Measurements from ENCODE around the gene MAN1C1. TPM values are rescaled to one million over a fixed set of nuclear protein-coding genes. Genes with fewer than 3 reads are reported as not detected.

Gene MAN1C1
- total and polyA plus RNA-seq, 10 of the 15 experiments (the other 5 are each of a cell fraction or from before 2014, with no cell fraction given): 0.12 to 0.56 (median 0.22) TPM; not detected in 3

DNA sequence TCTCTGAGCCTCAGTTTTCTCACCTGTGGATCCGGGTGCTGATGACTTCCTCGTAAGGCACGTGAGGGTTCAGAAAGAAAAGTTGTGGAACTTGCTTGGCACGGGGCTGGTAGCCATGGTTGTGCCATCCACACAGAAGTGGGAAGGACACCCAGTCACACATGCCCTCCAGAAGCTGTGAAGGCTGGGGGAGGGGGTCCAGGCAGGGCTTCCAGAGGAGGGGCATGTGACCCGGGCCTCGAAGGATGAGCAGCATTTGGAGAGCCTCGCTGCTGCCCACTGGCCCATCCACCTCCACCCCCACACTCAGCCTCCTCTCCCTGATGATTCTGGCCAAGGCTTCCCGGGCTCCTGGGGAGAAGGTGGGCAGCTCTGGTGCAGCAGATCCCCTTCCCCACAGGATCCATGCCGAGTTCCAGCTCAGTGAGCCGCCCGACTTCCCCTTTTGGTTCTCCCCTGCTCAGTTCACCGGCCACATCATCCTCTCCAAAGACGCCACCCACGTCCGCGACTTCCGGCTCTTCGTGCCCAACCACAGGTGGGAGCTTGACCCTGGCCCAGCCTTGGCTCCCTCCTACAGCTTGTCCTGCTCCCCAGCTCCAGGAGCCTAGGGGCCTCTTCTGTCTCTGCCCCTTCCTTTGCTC, 192.8 kb downstream of the MAN1C1 start (continued):
- TF ChIP-seq, protein P1, sequence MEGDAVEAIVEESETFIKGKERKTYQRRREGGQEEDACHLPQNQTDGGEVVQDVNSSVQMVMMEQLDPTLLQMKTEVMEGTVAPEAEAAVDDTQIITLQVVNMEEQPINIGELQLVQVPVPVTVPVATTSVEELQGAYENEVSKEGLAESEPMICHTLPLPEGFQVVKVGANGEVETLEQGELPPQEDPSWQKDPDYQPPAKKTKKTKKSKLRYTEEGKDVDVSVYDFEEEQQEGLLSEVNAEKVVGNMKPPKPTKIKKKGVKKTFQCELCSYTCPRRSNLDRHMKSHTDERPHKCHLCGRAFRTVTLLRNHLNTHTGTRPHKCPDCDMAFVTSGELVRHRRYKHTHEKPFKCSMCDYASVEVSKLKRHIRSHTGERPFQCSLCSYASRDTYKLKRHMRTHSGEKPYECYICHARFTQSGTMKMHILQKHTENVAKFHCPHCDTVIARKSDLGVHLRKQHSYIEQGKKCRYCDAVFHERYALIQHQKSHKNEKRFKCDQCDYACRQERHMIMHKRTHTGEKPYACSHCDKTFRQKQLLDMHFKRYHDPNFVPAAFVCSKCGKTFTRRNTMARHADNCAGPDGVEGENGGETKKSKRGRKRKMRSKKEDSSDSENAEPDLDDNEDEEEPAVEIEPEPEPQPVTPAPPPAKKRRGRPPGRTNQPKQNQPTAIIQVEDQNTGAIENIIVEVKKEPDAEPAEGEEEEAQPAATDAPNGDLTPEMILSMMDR (IDR thresholded peaks at IDR 0.05 in 2 of 3, conservative IDR thresholded peaks at IDR 0.05 in 1 of 3; ENCODE audit: control insufficient read depth in 2 of 3, extremely low read depth in 1 of 3, insufficient read depth in 1 of 3, low read depth in 3 of 3, low read length in 3 of 3): no peak
- no peak for TF ChIP-seq JUNB (IDR thresholded peaks at IDR 0.05)
- TF ChIP-seq RUNX3 (IDR thresholded peaks at IDR 0.05; ENCODE audit: low read length): peak; percentile 62
- TF ChIP-seq IRF4 (IDR thresholded peaks at IDR 0.05; ENCODE audit: low read depth, low read length): no peak
- peak in 1 of 2 experiments; percentile 27; a peak in 1 of 4 replicates for TF ChIP-seq BHLHE40 (IDR thresholded peaks at IDR 0.05; ENCODE audit: borderline replicate concordance in 1 of 2, low read depth in 2 of 2, low read length in 1 of 2)
- no peak for TF ChIP-seq YBX1 (IDR thresholded peaks at IDR 0.05)
- TF ChIP-seq WRNIP1 (IDR thresholded peaks at IDR 0.05; ENCODE audit: borderline replicate concordance, low read depth, low read length): no peak
- no peak for TF ChIP-seq TBL1XR1 (IDR thresholded peaks at IDR 0.05; ENCODE audit: low read depth, low read length)
- TF ChIP-seq, protein P2, sequence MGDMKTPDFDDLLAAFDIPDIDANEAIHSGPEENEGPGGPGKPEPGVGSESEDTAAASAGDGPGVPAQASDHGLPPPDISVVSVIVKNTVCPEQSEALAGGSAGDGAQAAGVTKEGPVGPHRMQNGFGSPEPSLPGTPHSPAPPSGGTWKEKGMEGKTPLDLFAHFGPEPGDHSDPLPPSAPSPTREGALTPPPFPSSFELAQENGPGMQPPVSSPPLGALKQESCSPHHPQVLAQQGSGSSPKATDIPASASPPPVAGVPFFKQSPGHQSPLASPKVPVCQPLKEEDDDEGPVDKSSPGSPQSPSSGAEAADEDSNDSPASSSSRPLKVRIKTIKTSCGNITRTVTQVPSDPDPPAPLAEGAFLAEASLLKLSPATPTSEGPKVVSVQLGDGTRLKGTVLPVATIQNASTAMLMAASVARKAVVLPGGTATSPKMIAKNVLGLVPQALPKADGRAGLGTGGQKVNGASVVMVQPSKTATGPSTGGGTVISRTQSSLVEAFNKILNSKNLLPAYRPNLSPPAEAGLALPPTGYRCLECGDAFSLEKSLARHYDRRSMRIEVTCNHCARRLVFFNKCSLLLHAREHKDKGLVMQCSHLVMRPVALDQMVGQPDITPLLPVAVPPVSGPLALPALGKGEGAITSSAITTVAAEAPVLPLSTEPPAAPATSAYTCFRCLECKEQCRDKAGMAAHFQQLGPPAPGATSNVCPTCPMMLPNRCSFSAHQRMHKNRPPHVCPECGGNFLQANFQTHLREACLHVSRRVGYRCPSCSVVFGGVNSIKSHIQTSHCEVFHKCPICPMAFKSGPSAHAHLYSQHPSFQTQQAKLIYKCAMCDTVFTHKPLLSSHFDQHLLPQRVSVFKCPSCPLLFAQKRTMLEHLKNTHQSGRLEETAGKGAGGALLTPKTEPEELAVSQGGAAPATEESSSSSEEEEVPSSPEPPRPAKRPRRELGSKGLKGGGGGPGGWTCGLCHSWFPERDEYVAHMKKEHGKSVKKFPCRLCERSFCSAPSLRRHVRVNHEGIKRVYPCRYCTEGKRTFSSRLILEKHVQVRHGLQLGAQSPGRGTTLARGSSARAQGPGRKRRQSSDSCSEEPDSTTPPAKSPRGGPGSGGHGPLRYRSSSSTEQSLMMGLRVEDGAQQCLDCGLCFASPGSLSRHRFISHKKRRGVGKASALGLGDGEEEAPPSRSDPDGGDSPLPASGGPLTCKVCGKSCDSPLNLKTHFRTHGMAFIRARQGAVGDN (IDR thresholded peaks at IDR 0.05): no peak
- TF ChIP-seq ZNF622 (IDR thresholded peaks at IDR 0.05): no peak
- TF ChIP-seq HDAC6 (IDR thresholded peaks at IDR 0.05; ENCODE audit: unreplicated experiment): no peak
- TF ChIP-seq, protein P3, sequence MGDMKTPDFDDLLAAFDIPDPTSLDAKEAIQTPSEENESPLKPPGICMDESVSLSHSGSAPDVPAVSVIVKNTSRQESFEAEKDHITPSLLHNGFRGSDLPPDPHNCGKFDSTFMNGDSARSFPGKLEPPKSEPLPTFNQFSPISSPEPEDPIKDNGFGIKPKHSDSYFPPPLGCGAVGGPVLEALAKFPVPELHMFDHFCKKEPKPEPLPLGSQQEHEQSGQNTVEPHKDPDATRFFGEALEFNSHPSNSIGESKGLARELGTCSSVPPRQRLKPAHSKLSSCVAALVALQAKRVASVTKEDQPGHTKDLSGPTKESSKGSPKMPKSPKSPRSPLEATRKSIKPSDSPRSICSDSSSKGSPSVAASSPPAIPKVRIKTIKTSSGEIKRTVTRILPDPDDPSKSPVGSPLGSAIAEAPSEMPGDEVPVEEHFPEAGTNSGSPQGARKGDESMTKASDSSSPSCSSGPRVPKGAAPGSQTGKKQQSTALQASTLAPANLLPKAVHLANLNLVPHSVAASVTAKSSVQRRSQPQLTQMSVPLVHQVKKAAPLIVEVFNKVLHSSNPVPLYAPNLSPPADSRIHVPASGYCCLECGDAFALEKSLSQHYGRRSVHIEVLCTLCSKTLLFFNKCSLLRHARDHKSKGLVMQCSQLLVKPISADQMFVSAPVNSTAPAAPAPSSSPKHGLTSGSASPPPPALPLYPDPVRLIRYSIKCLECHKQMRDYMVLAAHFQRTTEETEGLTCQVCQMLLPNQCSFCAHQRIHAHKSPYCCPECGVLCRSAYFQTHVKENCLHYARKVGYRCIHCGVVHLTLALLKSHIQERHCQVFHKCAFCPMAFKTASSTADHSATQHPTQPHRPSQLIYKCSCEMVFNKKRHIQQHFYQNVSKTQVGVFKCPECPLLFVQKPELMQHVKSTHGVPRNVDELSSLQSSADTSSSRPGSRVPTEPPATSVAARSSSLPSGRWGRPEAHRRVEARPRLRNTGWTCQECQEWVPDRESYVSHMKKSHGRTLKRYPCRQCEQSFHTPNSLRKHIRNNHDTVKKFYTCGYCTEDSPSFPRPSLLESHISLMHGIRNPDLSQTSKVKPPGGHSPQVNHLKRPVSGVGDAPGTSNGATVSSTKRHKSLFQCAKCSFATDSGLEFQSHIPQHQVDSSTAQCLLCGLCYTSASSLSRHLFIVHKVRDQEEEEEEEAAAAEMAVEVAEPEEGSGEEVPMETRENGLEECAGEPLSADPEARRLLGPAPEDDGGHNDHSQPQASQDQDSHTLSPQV (IDR thresholded peaks at IDR 0.05): no peak
- TF ChIP-seq, protein P4, sequence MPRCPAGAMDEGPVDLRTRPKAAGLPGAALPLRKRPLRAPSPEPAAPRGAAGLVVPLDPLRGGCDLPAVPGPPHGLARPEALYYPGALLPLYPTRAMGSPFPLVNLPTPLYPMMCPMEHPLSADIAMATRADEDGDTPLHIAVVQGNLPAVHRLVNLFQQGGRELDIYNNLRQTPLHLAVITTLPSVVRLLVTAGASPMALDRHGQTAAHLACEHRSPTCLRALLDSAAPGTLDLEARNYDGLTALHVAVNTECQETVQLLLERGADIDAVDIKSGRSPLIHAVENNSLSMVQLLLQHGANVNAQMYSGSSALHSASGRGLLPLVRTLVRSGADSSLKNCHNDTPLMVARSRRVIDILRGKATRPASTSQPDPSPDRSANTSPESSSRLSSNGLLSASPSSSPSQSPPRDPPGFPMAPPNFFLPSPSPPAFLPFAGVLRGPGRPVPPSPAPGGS (IDR thresholded peaks at IDR 0.05; ENCODE audit: borderline replicate concordance, insufficient read depth, low read depth, low read length, poor library complexity, severe bottlenecking): no peak
- TF ChIP-seq, protein P5, sequence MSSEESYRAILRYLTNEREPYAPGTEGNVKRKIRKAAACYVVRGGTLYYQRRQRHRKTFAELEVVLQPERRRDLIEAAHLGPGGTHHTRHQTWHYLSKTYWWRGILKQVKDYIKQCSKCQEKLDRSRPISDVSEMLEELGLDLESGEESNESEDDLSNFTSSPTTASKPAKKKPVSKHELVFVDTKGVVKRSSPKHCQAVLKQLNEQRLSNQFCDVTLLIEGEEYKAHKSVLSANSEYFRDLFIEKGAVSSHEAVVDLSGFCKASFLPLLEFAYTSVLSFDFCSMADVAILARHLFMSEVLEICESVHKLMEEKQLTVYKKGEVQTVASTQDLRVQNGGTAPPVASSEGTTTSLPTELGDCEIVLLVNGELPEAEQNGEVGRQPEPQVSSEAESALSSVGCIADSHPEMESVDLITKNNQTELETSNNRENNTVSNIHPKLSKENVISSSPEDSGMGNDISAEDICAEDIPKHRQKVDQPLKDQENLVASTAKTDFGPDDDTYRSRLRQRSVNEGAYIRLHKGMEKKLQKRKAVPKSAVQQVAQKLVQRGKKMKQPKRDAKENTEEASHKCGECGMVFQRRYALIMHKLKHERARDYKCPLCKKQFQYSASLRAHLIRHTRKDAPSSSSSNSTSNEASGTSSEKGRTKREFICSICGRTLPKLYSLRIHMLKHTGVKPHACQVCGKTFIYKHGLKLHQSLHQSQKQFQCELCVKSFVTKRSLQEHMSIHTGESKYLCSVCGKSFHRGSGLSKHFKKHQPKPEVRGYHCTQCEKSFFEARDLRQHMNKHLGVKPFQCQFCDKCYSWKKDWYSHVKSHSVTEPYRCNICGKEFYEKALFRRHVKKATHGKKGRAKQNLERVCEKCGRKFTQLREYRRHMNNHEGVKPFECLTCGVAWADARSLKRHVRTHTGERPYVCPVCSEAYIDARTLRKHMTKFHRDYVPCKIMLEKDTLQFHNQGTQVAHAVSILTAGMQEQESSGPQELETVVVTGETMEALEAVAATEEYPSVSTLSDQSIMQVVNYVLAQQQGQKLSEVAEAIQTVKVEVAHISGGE (CRISPR knock-in tag; IDR thresholded peaks at IDR 0.05): no peak

Measured in GM12878 (cell line).